GM12878 (cell line): ENCODE results near the gene FOXJ1. TPM values are rescaled to one million over a fixed set of nuclear protein-coding genes. Genes with fewer than 3 reads are reported as not detected.

Experiments used
- ATAC-seq: fragments of 200-7000 bp; cut with Tn5 transposase; 3 replicates; pipeline ENCODE4 v1.9.1; 2020; ENCODE audit warnings: mild to moderate bottlenecking, moderate library complexity
- BruUV-seq: library from RNA; stranded (reverse); fragments of 400-500 nt; replicated peaks from 2 replicates; lab custom pipeline; 2021; lab: Mats Ljungman, UMichigan
- CTCF ChIA-PET: fragments of 300-600 bp; sonication (Branson Sonifier 250); formaldehyde crosslinking; extraction: SDS; loops from one replicate; lab custom pipeline; 2021; ENCODE audit warnings: inconsistent platforms; lab: Yijun Ruan, JAX
- POLR2A ChIA-PET: fragments of 350-600 bp; formaldehyde crosslinking; extraction: SDS; loops from one replicate; lab custom pipeline; 2021; ENCODE audit warnings: inconsistent platforms; lab: Charles Lee
- RAD21 ChIA-PET: fragments of 300-600 bp; sonication (Branson Sonifier 250); formaldehyde crosslinking; loops from one replicate; lab custom pipeline; 2023; ENCODE audit warnings: antibody characterized with exemption; ENCODE audit not compliant: unreplicated experiment; lab: Charles Lee
- SMC1A ChIA-PET: fragments of 300-600 bp; sonication (Branson Sonifier 250); formaldehyde crosslinking; loops from one replicate; lab custom pipeline; 2023; ENCODE audit not compliant: unreplicated experiment, uncharacterized antibody; lab: Charles Lee
- DNase-seq: peaks from one replicate; pipeline ENCODE4 v3.0.0-alpha.2; 2011; ENCODE audit warnings: low read depth, low spot score
- FAIRE-seq: peaks from 3 replicates; lab custom pipeline; 2011; peaks lifted over from hg19 to GRCh38; lab: Jason Lieb, UNC
- H2AFZ ChIP-seq: 2 replicates; pipeline ENCODE4 v1.6.0; 2011; ENCODE audit warnings: low read depth, low read length, control low read depth; ENCODE audit not compliant: control insufficient read depth
- H3K27ac ChIP-seq: 2 replicates; pipeline ENCODE4 v1.5.1; 2011; ENCODE audit warnings: control low read depth; ENCODE audit not compliant: control insufficient read depth, insufficient read depth
- H3K27me3 ChIP-seq, 2 experiments: replicated peaks in 1 of 2; 2 replicates each; pipeline versions ENCODE4 v1.6.0 to v1.6.1; 2011; ENCODE audit warnings: low read length in 1 of 2; ENCODE audit not compliant: control insufficient read depth in 2 of 2, insufficient read depth in 2 of 2
- H3K36me3 ChIP-seq, 2 experiments: 2 replicates each; pipeline ENCODE4 v1.5.1; 2011; ENCODE audit warnings: low read length in 1 of 2; ENCODE audit not compliant: control insufficient read depth in 2 of 2, insufficient read depth in 2 of 2
- H3K4me1 ChIP-seq: 2 replicates; pipeline ENCODE4 v1.6.1; 2011; ENCODE audit warnings: mild to moderate bottlenecking, low read length, moderate library complexity, mixed read lengths; ENCODE audit not compliant: control insufficient read depth, insufficient read depth
- H3K4me2 ChIP-seq: 2 replicates; pipeline ENCODE4 v1.6.0; 2011; ENCODE audit warnings: control low read depth; ENCODE audit not compliant: control insufficient read depth, insufficient read depth
- H3K4me3 ChIP-seq: fragments of 200-600 bp; sonication (generic); 2 replicates; pipeline ENCODE4 v1.5.1; 2016
- H3K79me2 ChIP-seq: 2 replicates; pipeline ENCODE4 v1.6.0; 2011; ENCODE audit warnings: low read length; ENCODE audit not compliant: control insufficient read depth, insufficient read depth
- H3K9ac ChIP-seq: 2 replicates; pipeline ENCODE4 v1.8.0; 2011; ENCODE audit warnings: low read length, control low read depth, mixed read lengths; ENCODE audit not compliant: control insufficient read depth, insufficient read depth
- H3K9me3 ChIP-seq: replicated peaks from 3 replicates; pipeline ENCODE4 v1.5.1; 2011; ENCODE audit warnings: mild to moderate bottlenecking, low read length; ENCODE audit not compliant: control insufficient read depth, insufficient read depth
- H4K20me1 ChIP-seq: 2 replicates; pipeline ENCODE4 v1.6.0; 2011; ENCODE audit not compliant: control insufficient read depth, insufficient read depth
- NRF1 ChIP-seq: conservative IDR thresholded peaks from 2 replicates; pipeline ENCODE4 v1.6.1; 2011; ENCODE audit warnings: mild to moderate bottlenecking, low read depth, low read length, improper control_type of control experiment
- POLR2AphosphoS2 ChIP-seq: IDR thresholded peaks from 2 replicates; pipeline ENCODE4 v1.6.1; 2011; ENCODE audit warnings: low read depth, mild to moderate bottlenecking, low read length, improper control_type of control experiment, moderate library complexity
- STAT3 ChIP-seq: IDR thresholded peaks from 2 replicates; pipeline ENCODE4 v1.6.1; 2011; ENCODE audit warnings: low read depth, low read length, improper control_type of control experiment
- TCF12 ChIP-seq: IDR thresholded peaks from 2 replicates; pipeline ENCODE4 v1.6.1; 2011; ENCODE audit warnings: low read depth, mild to moderate bottlenecking, low read length
- ZNF24 ChIP-seq: fragments of 450-650 bp; IDR thresholded peaks from 2 replicates; pipeline ENCODE4 v1.6.1; 2017; ENCODE audit warnings: antibody characterized with exemption, mild to moderate bottlenecking
- ZNF622 ChIP-seq: fragments of 450-650 bp; IDR thresholded peaks from 2 replicates; pipeline ENCODE4 v1.6.1; 2017; ENCODE audit warnings: mild to moderate bottlenecking, inconsistent platforms
- WGBS: methylation state at CpG from one replicate; pipeline ENCODE4 v1.1.6; 2016; ENCODE audit warnings: low lambda C conversion rate; ENCODE audit not compliant: insufficient replicate concordance, insufficient coverage; ENCODE audit errors: missing lambda C conversion rate; 5-methylcytosine and 5-hydroxymethylcytosine counted together
- in situ Hi-C: fragments of 300-500 bp; cut with MboI; formaldehyde crosslinking; loops from 9 replicates; pipeline ENCODE4 v1.14.3; 2018; ENCODE audit warnings: mixed read lengths
- intact Hi-C: fragments of 100-400 bp; cut with micrococcal nuclease; formaldehyde crosslinking; loops from one replicate; pipeline ENCODE4 v1.14.2; 2022; ENCODE audit not compliant: unreplicated experiment
- polyA plus RNA-seq, 11 experiments: library from polyadenylated mRNA; depleted of rRNA in 4 of 11; unstranded in 6 of 11; stranded (reverse) in 5 of 11; fragments of >200 nt; fragmentation: Nextera tagmentation in 4 of 11; fragmentation: Illumina TruSeq in 1 of 11; extraction: Ambion mirVana in 4 of 11; extraction: Trizol in 1 of 11; gene quantifications; 1 replicate in 1 of 11; 2 replicates in 10 of 11; pipeline versions ENCODE4 v1.2.1 to v1.2.3, GENCODE V29; 2011 to 2016; ENCODE audit warnings: inconsistent platforms in 2 of 11, missing spikeins in 2 of 11, low read depth in 1 of 11
- total RNA-seq, 4 experiments: library from RNA; depleted of rRNA in 3 of 4; stranded (reverse); fragments of >200 nt in 3 of 4; fragmentation: Illumina TruSeq in 1 of 4; extraction: Trizol in 1 of 4; gene quantifications; 2 replicates each; pipeline versions ENCODE4 v1.2.1 to v1.2.3, GENCODE V29; 2013 to 2021
- TF ChIP-seq, protein P1 (sequence below): IDR thresholded peaks from 2 replicates; pipeline ENCODE4 v1.6.1; 2012; ENCODE audit warnings: low read depth, low read length, improper control_type of control experiment
- TF ChIP-seq, protein P2 (sequence below): fragments of 450-650 bp; formaldehyde crosslinking; IDR thresholded peaks from 2 replicates; pipeline ENCODE4 v1.4.0; 2020; ENCODE audit warnings: mild to moderate bottlenecking, moderate library complexity
- TF ChIP-seq, protein P3 (sequence below): IDR thresholded peaks from 2 replicates; pipeline ENCODE4 v1.6.1; 2011; ENCODE audit warnings: low read depth, low read length, improper control_type of control experiment, borderline replicate concordance
- TF ChIP-seq, protein P4 (sequence below): IDR thresholded peaks from 2 replicates; pipeline ENCODE4 v1.6.1; 2012; ENCODE audit warnings: low read depth, low read length, improper control_type of control experiment

FOXJ1 gene
- total and polyA plus RNA-seq, 10 of the 15 experiments (the other 5 are each of a cell fraction or from before 2014, with no cell fraction given) = not detected

DNA sequence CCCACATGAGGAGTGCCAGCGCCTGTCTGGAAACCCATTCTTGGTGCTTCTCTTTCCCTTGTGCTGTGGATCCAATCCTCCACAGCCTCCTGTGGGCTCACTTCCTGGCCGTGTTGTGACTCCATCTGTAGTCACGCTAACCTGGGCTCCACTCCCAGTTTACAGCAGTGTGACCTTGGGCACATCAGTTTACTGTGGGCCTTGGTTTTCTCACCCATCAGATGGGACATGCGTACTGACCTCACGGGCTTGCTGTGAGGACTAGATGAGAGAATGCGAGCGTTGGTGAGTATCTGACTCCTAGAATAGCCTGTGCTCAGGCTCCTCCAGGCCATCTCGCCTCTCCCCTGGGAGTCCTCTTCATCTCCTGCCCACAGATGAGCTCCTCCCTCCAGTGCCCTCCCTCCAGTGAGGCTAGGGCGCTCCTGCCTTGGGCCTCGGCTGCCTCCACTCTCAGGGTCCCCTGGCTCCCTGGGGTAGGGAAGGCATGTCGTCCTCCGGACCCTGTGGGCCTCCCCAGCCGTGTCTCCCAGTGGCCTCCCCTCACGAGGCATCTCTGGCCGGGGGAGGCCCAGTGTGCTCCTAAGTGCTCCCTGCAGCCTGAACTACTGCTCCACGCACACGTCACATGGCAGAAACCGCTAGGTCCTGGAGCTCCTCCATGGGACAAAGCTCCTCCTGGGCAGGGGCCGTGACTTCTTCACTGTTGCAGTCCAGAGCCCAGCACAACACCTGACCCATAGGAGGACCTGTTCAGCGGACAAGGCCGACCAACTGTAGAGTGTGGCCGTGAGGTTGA is 5.2 kb upstream of the FOXJ1 start:
- Histone ChIP-seq H3K36me3 (no peaks in the 10 kb centered on the region), H2AFZ (peak overlapping the region; percentile 83), H3K4me1 (peaks cover 24% of the 10 kb centered on the region), H3K4me3 (no peak overlapping the region), H3K9me3 (no peaks in the 10 kb centered on the region), H3K9ac (peak overlapping the region; percentile 18; the same call in 1 of the 2 replicates), H3K4me2 (peak overlapping the region; percentile 81), H3K27me3 (no peaks in the 10 kb centered on the region; a peak in 1 of 4 replicates), H4K20me1 (no peaks in the 10 kb centered on the region), H3K27ac (peak overlapping the region; percentile 74), H3K79me2 (no peaks in the 10 kb centered on the region)
- DNase-seq (no peak), FAIRE-seq (no peak), ATAC-seq (no peak; the same call in 2 of the 3 replicates)
- RAD21 ChIA-PET = interaction anchor here (1.3 kb wide), 1 partner anchor 133 kb away, joined by 5 read pairs; no protein-coding TSS in a partner anchor
- WGBS = 75% methylated on average over 19 of the region's 22 CpGs
- SMC1A ChIA-PET = interaction anchor here (0.9 to 2.7 kb wide), 6 partner anchors 19 to 114 kb away, joined by 3 to 13 read pairs (median 4); no protein-coding TSS in a partner anchor
- CTCF ChIA-PET = interaction anchor here (0.7 to 1.8 kb wide), 5 partner anchors 20 to 133 kb away, joined by 3 to 6 read pairs (median 4); no protein-coding TSS in a partner anchor
- BruUV-seq = no TSS peak
- intact Hi-C loops = no loop called here
- POLR2A ChIA-PET = interaction anchor here (1.0 kb wide), 1 partner anchor 41 kb away, joined by 3 read pairs; no protein-coding TSS in a partner anchor
- TF ChIP-seq NRF1 (no peak), ZNF622 (no peak), STAT3 (no peak), TCF12 (no peak), ZNF24 (no peak), POLR2AphosphoS2 (no peak)
- TF ChIP-seq, protein P1, sequence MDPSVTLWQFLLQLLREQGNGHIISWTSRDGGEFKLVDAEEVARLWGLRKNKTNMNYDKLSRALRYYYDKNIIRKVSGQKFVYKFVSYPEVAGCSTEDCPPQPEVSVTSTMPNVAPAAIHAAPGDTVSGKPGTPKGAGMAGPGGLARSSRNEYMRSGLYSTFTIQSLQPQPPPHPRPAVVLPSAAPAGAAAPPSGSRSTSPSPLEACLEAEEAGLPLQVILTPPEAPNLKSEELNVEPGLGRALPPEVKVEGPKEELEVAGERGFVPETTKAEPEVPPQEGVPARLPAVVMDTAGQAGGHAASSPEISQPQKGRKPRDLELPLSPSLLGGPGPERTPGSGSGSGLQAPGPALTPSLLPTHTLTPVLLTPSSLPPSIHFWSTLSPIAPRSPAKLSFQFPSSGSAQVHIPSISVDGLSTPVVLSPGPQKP = no peak
- TF ChIP-seq, protein P2, sequence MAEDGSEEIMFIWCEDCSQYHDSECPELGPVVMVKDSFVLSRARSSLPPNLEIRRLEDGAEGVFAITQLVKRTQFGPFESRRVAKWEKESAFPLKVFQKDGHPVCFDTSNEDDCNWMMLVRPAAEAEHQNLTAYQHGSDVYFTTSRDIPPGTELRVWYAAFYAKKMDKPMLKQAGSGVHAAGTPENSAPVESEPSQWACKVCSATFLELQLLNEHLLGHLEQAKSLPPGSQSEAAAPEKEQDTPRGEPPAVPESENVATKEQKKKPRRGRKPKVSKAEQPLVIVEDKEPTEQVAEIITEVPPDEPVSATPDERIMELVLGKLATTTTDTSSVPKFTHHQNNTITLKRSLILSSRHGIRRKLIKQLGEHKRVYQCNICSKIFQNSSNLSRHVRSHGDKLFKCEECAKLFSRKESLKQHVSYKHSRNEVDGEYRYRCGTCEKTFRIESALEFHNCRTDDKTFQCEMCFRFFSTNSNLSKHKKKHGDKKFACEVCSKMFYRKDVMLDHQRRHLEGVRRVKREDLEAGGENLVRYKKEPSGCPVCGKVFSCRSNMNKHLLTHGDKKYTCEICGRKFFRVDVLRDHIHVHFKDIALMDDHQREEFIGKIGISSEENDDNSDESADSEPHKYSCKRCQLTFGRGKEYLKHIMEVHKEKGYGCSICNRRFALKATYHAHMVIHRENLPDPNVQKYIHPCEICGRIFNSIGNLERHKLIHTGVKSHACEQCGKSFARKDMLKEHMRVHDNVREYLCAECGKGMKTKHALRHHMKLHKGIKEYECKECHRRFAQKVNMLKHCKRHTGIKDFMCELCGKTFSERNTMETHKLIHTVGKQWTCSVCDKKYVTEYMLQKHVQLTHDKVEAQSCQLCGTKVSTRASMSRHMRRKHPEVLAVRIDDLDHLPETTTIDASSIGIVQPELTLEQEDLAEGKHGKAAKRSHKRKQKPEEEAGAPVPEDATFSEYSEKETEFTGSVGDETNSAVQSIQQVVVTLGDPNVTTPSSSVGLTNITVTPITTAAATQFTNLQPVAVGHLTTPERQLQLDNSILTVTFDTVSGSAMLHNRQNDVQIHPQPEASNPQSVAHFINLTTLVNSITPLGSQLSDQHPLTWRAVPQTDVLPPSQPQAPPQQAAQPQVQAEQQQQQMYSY = no peak
- TF ChIP-seq, protein P3, sequence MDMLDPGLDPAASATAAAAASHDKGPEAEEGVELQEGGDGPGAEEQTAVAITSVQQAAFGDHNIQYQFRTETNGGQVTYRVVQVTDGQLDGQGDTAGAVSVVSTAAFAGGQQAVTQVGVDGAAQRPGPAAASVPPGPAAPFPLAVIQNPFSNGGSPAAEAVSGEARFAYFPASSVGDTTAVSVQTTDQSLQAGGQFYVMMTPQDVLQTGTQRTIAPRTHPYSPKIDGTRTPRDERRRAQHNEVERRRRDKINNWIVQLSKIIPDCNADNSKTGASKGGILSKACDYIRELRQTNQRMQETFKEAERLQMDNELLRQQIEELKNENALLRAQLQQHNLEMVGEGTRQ = no peak
- TF ChIP-seq, protein P4, sequence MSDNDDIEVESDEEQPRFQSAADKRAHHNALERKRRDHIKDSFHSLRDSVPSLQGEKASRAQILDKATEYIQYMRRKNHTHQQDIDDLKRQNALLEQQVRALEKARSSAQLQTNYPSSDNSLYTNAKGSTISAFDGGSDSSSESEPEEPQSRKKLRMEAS = no peak
- TF ChIP-seq, all 136 proteins: peak for 0
- in situ Hi-C loops = no loop called here
